ENCODE results near the gene AMACR. TPM values are rescaled to one million over a fixed set of nuclear protein-coding genes. Genes with fewer than 3 reads are reported as not detected.

The AMACR gene
- total and polyA plus RNA-seq, 2 experiments from 2014 or later, result 6.7 to 12.6 TPM

- Histone ChIP-seq H3K4me1 (ENCODE audit: insufficient read depth) (peaks cover 13% of the 10 kb centered on the region; the same call in 1 of the 2 replicates), H3K27ac (ENCODE audit: low read depth) (no peak overlapping the region), H3K4me2 (no peak overlapping the region), H3K9me2 (ENCODE audit: insufficient read depth) (no peaks in the 10 kb centered on the region), H3K79me2 (replicated peaks; ENCODE audit: insufficient read depth) (no peaks in the 10 kb centered on the region), H3K4me3 (no peak overlapping the region), H3F3A (replicated peaks; ENCODE audit: low read depth) (no peaks in the 10 kb centered on the region), H2AFZ (no peak overlapping the region), H3K36me3 (ENCODE audit: insufficient read depth) (0 out of 2 replicates have a peak, but pooled peaks cover 3% of the 10 kb centered on the region), H4K20me1 (replicated peaks; ENCODE audit: insufficient read depth) (no peaks in the 10 kb centered on the region), H3K27me3 (ENCODE audit: insufficient read depth) (no peaks in the 10 kb centered on the region)
- no peak overlapping the region for H3K4me3 Mint-ChIP-seq
- ATAC-seq (no peak), DNase-seq (ENCODE audit: low spot score) (no peak)
- peaks cover 11% of the 10 kb centered on the region for H3K36me3 Mint-ChIP-seq (ENCODE audit: low read depth)
- no peaks in the 10 kb centered on the region for H3K9me3 Mint-ChIP-seq
- H3K4me1 Mint-ChIP-seq, result peaks cover 19% of the 10 kb centered on the region
- TF ChIP-seq, protein P1, sequence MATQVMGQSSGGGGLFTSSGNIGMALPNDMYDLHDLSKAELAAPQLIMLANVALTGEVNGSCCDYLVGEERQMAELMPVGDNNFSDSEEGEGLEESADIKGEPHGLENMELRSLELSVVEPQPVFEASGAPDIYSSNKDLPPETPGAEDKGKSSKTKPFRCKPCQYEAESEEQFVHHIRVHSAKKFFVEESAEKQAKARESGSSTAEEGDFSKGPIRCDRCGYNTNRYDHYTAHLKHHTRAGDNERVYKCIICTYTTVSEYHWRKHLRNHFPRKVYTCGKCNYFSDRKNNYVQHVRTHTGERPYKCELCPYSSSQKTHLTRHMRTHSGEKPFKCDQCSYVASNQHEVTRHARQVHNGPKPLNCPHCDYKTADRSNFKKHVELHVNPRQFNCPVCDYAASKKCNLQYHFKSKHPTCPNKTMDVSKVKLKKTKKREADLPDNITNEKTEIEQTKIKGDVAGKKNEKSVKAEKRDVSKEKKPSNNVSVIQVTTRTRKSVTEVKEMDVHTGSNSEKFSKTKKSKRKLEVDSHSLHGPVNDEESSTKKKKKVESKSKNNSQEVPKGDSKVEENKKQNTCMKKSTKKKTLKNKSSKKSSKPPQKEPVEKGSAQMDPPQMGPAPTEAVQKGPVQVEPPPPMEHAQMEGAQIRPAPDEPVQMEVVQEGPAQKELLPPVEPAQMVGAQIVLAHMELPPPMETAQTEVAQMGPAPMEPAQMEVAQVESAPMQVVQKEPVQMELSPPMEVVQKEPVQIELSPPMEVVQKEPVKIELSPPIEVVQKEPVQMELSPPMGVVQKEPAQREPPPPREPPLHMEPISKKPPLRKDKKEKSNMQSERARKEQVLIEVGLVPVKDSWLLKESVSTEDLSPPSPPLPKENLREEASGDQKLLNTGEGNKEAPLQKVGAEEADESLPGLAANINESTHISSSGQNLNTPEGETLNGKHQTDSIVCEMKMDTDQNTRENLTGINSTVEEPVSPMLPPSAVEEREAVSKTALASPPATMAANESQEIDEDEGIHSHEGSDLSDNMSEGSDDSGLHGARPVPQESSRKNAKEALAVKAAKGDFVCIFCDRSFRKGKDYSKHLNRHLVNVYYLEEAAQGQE (IDR thresholded peaks at IDR 0.05; ENCODE audit: unreplicated experiment), result no peak
- TF ChIP-seq EZH2phosphoT487 (IDR thresholded peaks at IDR 0.05; ENCODE audit: unreplicated experiment), result no peak
- no peak for TF ChIP-seq JUNB (IDR thresholded peaks at IDR 0.05; ENCODE audit: unreplicated experiment)
- peaks cover 10% of the 10 kb centered on the region for H3K27me3 Mint-ChIP-seq (ENCODE audit: insufficient read depth, low read depth, poor library complexity)
- no peak overlapping the region for H3K27ac Mint-ChIP-seq
Observed at GRCh38 chr5:34003941-34004340, 3.9 kb downstream of the AMACR start.

DNA sequence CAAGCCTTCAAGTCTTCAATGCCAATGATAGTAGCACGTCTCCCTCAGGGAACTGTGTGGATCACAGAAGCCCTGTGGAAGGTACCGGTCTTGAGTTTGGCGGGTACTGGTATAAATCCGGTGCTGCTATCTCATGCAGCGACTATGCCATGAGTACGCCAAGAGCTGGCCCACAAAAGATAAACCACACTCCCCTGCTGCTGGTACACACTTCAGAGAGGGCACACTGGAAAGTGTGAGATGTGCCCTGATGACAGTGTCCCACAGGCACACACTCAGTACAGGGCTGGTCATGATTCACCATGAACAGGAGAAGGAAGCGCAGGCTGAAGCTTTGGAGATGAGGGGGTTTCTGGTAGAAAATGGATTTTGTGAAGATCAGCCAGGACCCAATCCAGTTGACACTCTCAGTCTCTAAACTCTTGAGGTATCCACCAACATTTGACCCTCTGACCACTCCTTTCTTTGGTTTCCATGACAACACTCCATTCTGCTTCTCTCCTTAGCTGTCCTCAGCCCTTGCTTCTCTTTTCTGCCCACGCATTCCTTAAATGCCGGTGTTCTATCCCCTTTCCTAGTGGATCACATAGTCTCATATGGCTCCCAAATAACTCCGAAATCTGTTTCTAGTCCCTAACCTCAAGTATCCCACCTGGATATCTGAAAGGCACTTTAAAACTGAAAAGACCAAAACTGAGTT, 5.1 kb downstream of the AMACR start:
- no peaks in the 10 kb centered on the region for H4K20me1 ChIP-seq (replicated peaks; ENCODE audit: insufficient read depth)
- Mint-ChIP-seq H3K4me1 (peaks cover 17% of the 10 kb centered on the region), H3K27ac (no peak overlapping the region), H3K27me3 (ENCODE audit: insufficient read depth, low read depth, poor library complexity) (peaks cover 6% of the 10 kb centered on the region), H3K36me3 (ENCODE audit: low read depth) (peaks cover 11% of the 10 kb centered on the region), H3K4me3 (no peak overlapping the region), H3K9me3 (no peaks in the 10 kb centered on the region)
- no peaks in the 10 kb centered on the region for H3K9me2 ChIP-seq (ENCODE audit: insufficient read depth)
- no peaks in the 10 kb centered on the region for H3F3A ChIP-seq (replicated peaks; ENCODE audit: low read depth)
- H3K36me3 ChIP-seq (ENCODE audit: insufficient read depth), result 0 out of 2 replicates have a peak, but pooled peaks cover 3% of the 10 kb centered on the region
- H3K27me3 ChIP-seq (ENCODE audit: insufficient read depth), result no peaks in the 10 kb centered on the region
- no peak for DNase-seq (ENCODE audit: low spot score)
- H3K27ac ChIP-seq (ENCODE audit: low read depth), result no peak overlapping the region
- H3K4me3 ChIP-seq, result no peak overlapping the region
- H3K4me1 ChIP-seq (ENCODE audit: insufficient read depth), result peaks cover 13% of the 10 kb centered on the region; the same call in 1 of the 2 replicates
- no peaks in the 10 kb centered on the region for H3K79me2 ChIP-seq (replicated peaks; ENCODE audit: insufficient read depth)
- no peak overlapping the region for H3K4me2 ChIP-seq
- TF ChIP-seq, protein P1 (IDR thresholded peaks at IDR 0.05; ENCODE audit: unreplicated experiment), result no peak
- TF ChIP-seq EZH2phosphoT487 (IDR thresholded peaks at IDR 0.05; ENCODE audit: unreplicated experiment) (no peak), ZNF114 (CRISPR knock-in tag; IDR thresholded peaks at IDR 0.05) (no peak), ZNF462 (CRISPR knock-in tag; IDR thresholded peaks at IDR 0.05) (no peak), CREB1 (CRISPR knock-in tag; IDR thresholded peaks at IDR 0.05; ENCODE audit: low read depth) (no peak)
- H2AFZ ChIP-seq, result no peak overlapping the region
- no peak for ATAC-seq
